ENCODE measurements around the gene PTPN11. TPM values are rescaled to one million over a fixed set of nuclear protein-coding genes. Genes with fewer than 3 reads are reported as not detected.

Gene PTPN11
- total and polyA plus RNA-seq, 2 donors (not counting 1 experiment from before 2014, with no cell fraction given), result 126 to 129 TPM

DNA sequence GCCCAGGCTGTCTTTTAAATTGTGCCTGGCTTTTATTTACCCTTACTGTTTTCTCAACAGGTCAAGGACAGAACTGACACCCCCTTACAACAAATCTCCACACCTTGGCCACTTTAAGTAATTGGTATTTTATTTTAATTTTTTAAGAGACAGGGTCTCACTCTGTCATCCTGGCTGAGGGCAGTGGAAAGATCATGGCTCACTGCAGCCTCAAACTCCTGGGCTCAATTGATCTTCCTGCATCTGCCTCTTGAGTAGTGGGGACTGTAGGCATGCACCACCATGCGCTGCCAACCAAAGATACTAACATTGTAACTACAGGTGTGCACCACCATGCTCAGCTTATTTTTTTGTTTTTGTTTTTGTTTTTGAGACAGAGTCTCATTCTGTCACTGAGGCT lies 109.8 kb downstream of the PTPN11 start:
- no peaks in the 10 kb centered on the region for H3K36me3 ChIP-seq (ENCODE audit: control insufficient read depth, insufficient read depth, low read length)
- H3K79me2 ChIP-seq (ENCODE audit: control insufficient read depth, insufficient read depth, low read length), result no peaks in the 10 kb centered on the region
- no peaks in the 10 kb centered on the region for H3K27me3 ChIP-seq (ENCODE audit: control insufficient read depth, insufficient read depth, low read length)
- no peak overlapping the region for H2AFZ ChIP-seq (ENCODE audit: low read length)
- no peaks in the 10 kb centered on the region for H4K20me1 ChIP-seq (ENCODE audit: control insufficient read depth, extremely low read depth, insufficient read depth, low read length)
- H3K4me1 ChIP-seq (ENCODE audit: control insufficient read depth, extremely low read depth, insufficient read depth, low read length), result no peaks in the 10 kb centered on the region
- no peak for TF ChIP-seq EZH2 (IDR thresholded peaks at IDR 0.05; ENCODE audit: low read length, missing control alignments)
- TF ChIP-seq, protein P1, sequence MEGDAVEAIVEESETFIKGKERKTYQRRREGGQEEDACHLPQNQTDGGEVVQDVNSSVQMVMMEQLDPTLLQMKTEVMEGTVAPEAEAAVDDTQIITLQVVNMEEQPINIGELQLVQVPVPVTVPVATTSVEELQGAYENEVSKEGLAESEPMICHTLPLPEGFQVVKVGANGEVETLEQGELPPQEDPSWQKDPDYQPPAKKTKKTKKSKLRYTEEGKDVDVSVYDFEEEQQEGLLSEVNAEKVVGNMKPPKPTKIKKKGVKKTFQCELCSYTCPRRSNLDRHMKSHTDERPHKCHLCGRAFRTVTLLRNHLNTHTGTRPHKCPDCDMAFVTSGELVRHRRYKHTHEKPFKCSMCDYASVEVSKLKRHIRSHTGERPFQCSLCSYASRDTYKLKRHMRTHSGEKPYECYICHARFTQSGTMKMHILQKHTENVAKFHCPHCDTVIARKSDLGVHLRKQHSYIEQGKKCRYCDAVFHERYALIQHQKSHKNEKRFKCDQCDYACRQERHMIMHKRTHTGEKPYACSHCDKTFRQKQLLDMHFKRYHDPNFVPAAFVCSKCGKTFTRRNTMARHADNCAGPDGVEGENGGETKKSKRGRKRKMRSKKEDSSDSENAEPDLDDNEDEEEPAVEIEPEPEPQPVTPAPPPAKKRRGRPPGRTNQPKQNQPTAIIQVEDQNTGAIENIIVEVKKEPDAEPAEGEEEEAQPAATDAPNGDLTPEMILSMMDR (conservative IDR thresholded peaks at IDR 0.05 in 1 of 2, IDR thresholded peaks at IDR 0.05 in 1 of 2; ENCODE audit: low read depth in 1 of 2, low read length in 2 of 2), result no peak
- H3K9me3 ChIP-seq (ENCODE audit: control insufficient read depth, insufficient read depth, low read depth, low read length), result no peaks in the 10 kb centered on the region
- DNase-seq (ENCODE audit: low read depth in 2 of 2), result no peak
- no peak overlapping the region for H3K4me2 ChIP-seq (ENCODE audit: extremely low read depth, insufficient read depth, low read length)
- no peak overlapping the region for H3K9ac ChIP-seq (ENCODE audit: insufficient read depth, low read length)
- no peak overlapping the region for H3K4me3 ChIP-seq (replicated peaks in 1 of 4; ENCODE audit: control extremely low read depth in 1 of 4, insufficient read depth in 1 of 4, low read depth in 3 of 4, low read length in 4 of 4)
- no peak overlapping the region for H3K27ac ChIP-seq (ENCODE audit: insufficient read depth, low read length)

DNA sequence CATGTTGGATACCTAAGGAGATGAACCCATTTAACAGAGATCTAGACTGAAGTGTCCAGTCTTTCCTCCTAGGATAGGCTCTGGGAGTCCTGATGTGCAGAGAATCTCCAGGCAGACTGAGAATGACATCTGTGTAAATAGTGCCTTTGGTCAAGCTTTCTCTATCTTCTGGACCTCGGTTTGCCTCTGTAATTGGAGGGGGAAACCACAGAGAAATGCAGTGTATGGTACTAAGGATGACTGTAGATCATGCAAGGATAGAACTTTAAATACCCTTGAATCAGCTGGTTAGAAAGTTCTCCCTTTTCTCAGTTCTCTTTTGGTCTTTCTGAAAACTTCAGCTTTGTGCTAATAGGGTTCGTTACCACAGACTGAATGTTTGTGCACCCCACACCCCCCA lies 112.2 kb downstream of the PTPN11 start:
- H3K4me1 ChIP-seq (ENCODE audit: control insufficient read depth, extremely low read depth, insufficient read depth, low read length), result no peaks in the 10 kb centered on the region
- H3K9me3 ChIP-seq (ENCODE audit: control insufficient read depth, insufficient read depth, low read depth, low read length), result no peaks in the 10 kb centered on the region
- no peak overlapping the region for H2AFZ ChIP-seq (ENCODE audit: low read length)
- H3K79me2 ChIP-seq (ENCODE audit: control insufficient read depth, insufficient read depth, low read length), result no peaks in the 10 kb centered on the region
- no peak for DNase-seq (ENCODE audit: low read depth in 2 of 2)
- no peaks in the 10 kb centered on the region for H4K20me1 ChIP-seq (ENCODE audit: control insufficient read depth, extremely low read depth, insufficient read depth, low read length)
- H3K36me3 ChIP-seq (ENCODE audit: control insufficient read depth, insufficient read depth, low read length), result no peaks in the 10 kb centered on the region
- TF ChIP-seq, protein P1 (conservative IDR thresholded peaks at IDR 0.05 in 1 of 2, IDR thresholded peaks at IDR 0.05 in 1 of 2; ENCODE audit: low read depth in 1 of 2, low read length in 2 of 2), result no peak
- TF ChIP-seq EZH2 (IDR thresholded peaks at IDR 0.05; ENCODE audit: low read length, missing control alignments), result no peak
- no peak overlapping the region for H3K27ac ChIP-seq (ENCODE audit: insufficient read depth, low read length)
- H3K4me3 ChIP-seq (replicated peaks in 1 of 4; ENCODE audit: control extremely low read depth in 1 of 4, insufficient read depth in 1 of 4, low read depth in 3 of 4, low read length in 4 of 4), result no peak overlapping the region
- H3K27me3 ChIP-seq (ENCODE audit: control insufficient read depth, insufficient read depth, low read length), result no peaks in the 10 kb centered on the region
- H3K4me2 ChIP-seq (ENCODE audit: extremely low read depth, insufficient read depth, low read length), result no peak overlapping the region
- no peak overlapping the region for H3K9ac ChIP-seq (ENCODE audit: insufficient read depth, low read length)

DNA sequence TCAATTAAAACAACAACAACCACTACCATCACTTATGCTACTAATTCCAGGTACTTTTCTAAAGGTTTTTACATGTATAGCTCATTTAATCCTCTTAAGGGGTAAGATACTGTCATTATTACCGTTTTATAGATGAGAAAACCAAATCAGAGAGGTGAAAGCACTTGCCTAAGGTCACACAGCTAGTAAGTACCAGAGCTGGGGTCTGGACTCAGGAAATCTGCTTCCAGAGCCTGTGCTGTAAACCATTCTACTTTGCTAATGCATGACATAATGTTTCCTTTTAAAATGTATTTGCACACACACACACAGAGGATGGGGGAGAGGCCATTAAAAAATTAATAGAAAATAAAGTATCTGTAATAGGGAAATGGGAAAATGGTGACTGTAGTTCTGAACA lies 113.4 kb downstream of the PTPN11 start:
- Histone ChIP-seq H2AFZ (ENCODE audit: low read length) (no peak overlapping the region), H3K27ac (ENCODE audit: insufficient read depth, low read length) (no peak overlapping the region), H3K36me3 (ENCODE audit: control insufficient read depth, insufficient read depth, low read length) (no peaks in the 10 kb centered on the region), H3K4me3 (replicated peaks in 1 of 4; ENCODE audit: control extremely low read depth in 1 of 4, insufficient read depth in 1 of 4, low read depth in 3 of 4, low read length in 4 of 4) (no peak overlapping the region), H3K9ac (ENCODE audit: insufficient read depth, low read length) (no peak overlapping the region), H3K4me1 (ENCODE audit: control insufficient read depth, extremely low read depth, insufficient read depth, low read length) (no peaks in the 10 kb centered on the region), H3K9me3 (ENCODE audit: control insufficient read depth, insufficient read depth, low read depth, low read length) (no peaks in the 10 kb centered on the region), H4K20me1 (ENCODE audit: control insufficient read depth, extremely low read depth, insufficient read depth, low read length) (no peaks in the 10 kb centered on the region), H3K27me3 (ENCODE audit: control insufficient read depth, insufficient read depth, low read length) (no peaks in the 10 kb centered on the region), H3K79me2 (ENCODE audit: control insufficient read depth, insufficient read depth, low read length) (no peaks in the 10 kb centered on the region), H3K4me2 (ENCODE audit: extremely low read depth, insufficient read depth, low read length) (no peak overlapping the region)
- TF ChIP-seq, protein P1 (conservative IDR thresholded peaks at IDR 0.05 in 1 of 2, IDR thresholded peaks at IDR 0.05 in 1 of 2; ENCODE audit: low read depth in 1 of 2, low read length in 2 of 2), result no peak
- TF ChIP-seq EZH2 (IDR thresholded peaks at IDR 0.05; ENCODE audit: low read length, missing control alignments), result no peak
- DNase-seq (ENCODE audit: low read depth in 2 of 2), result no peak

Data from fibroblast of lung (primary cell).